ENCODE measurements around the gene NKPD1.

Gene NKPD1

GRCh38 chr19:45142726-45143110, 18.1 kb downstream of the NKPD1 start:
- peaks cover 11% of the 10 kb centered on the region for H3K36me3 Mint-ChIP-seq
- H3K4me1 Mint-ChIP-seq = peaks cover 4% of the 10 kb centered on the region
- H3K27ac Mint-ChIP-seq = no peak overlapping the region
- DNase-seq (ENCODE audit: low spot score in 2 of 2) (no peak), ATAC-seq (ENCODE audit: low read depth) (no peak)
- no peaks in the 10 kb centered on the region for H3K27me3 Mint-ChIP-seq
- no peaks in the 10 kb centered on the region for H3K9me3 Mint-ChIP-seq
- no peak overlapping the region for H3K4me3 Mint-ChIP-seq

- ATAC-seq (ENCODE audit: low read depth) (no peak), DNase-seq (ENCODE audit: low spot score in 2 of 2) (no peak)
- Mint-ChIP-seq H3K9me3 (no peaks in the 10 kb centered on the region), H3K36me3 (peaks cover 11% of the 10 kb centered on the region), H3K4me3 (no peak overlapping the region), H3K27ac (no peak overlapping the region), H3K27me3 (no peaks in the 10 kb centered on the region), H3K4me1 (peaks cover 8% of the 10 kb centered on the region)
Measured at GRCh38 chr19:45142016-45142725, 18.6 kb downstream of the NKPD1 start.

GRCh38 chr19:45141203-45141900, 19.4 kb downstream of the NKPD1 start:
- no peak for DNase-seq (ENCODE audit: low spot score in 2 of 2)
- H3K4me3 Mint-ChIP-seq = no peak overlapping the region
- no peaks in the 10 kb centered on the region for H3K27me3 Mint-ChIP-seq
- peaks cover 11% of the 10 kb centered on the region for H3K36me3 Mint-ChIP-seq
- ATAC-seq (ENCODE audit: low read depth) = no peak
- H3K27ac Mint-ChIP-seq = no peak overlapping the region
- H3K9me3 Mint-ChIP-seq = no peaks in the 10 kb centered on the region
- peaks cover 14% of the 10 kb centered on the region for H3K4me1 Mint-ChIP-seq

- no peaks in the 10 kb centered on the region for H3K9me3 Mint-ChIP-seq
Measured at GRCh38 chr19:45140533-45140932, 20.2 kb downstream of the NKPD1 start.

GRCh38 chr19:45140144-45140503, 20.7 kb downstream of the NKPD1 start:
- ATAC-seq (ENCODE audit: low read depth) (no peak), DNase-seq (ENCODE audit: low spot score in 2 of 2) (no peak)
- no peaks in the 10 kb centered on the region for H3K9me3 Mint-ChIP-seq
- no peak overlapping the region for H3K27ac Mint-ChIP-seq
- no peak overlapping the region for H3K4me3 Mint-ChIP-seq
- H3K4me1 Mint-ChIP-seq = peaks cover 19% of the 10 kb centered on the region
- peaks cover 11% of the 10 kb centered on the region for H3K36me3 Mint-ChIP-seq
- no peaks in the 10 kb centered on the region for H3K27me3 Mint-ChIP-seq

More at GRCh38 chr19:45140533-45140932, 20.2 kb downstream of the NKPD1 start:
- Mint-ChIP-seq H3K27ac (no peak overlapping the region), H3K4me3 (no peak overlapping the region), H3K27me3 (no peaks in the 10 kb centered on the region), H3K4me1 (peaks cover 19% of the 10 kb centered on the region), H3K36me3 (peaks cover 11% of the 10 kb centered on the region)
- ATAC-seq (ENCODE audit: low read depth) (no peak), DNase-seq (ENCODE audit: low spot score in 2 of 2) (no peak)

- DNase-seq (ENCODE audit: low spot score in 2 of 2) (no peak), ATAC-seq (ENCODE audit: low read depth) (no peak)
- Mint-ChIP-seq H3K36me3 (peaks cover 11% of the 10 kb centered on the region), H3K9me3 (no peaks in the 10 kb centered on the region), H3K4me1 (peaks cover 19% of the 10 kb centered on the region), H3K27ac (no peak overlapping the region), H3K27me3 (no peaks in the 10 kb centered on the region), H3K4me3 (no peak overlapping the region)
Measured at GRCh38 chr19:45139286-45140143, 21.3 kb downstream of the NKPD1 start.

- Mint-ChIP-seq H3K4me3 (no peak overlapping the region), H3K27ac (no peak overlapping the region), H3K9me3 (no peaks in the 10 kb centered on the region), H3K4me1 (peaks cover 24% of the 10 kb centered on the region), H3K27me3 (no peaks in the 10 kb centered on the region), H3K36me3 (peaks cover 11% of the 10 kb centered on the region)
- no peak for DNase-seq (ENCODE audit: low spot score in 2 of 2)
- ATAC-seq (ENCODE audit: low read depth) = no peak
Measured at GRCh38 chr19:45138303-45138751, 22.5 kb downstream of the NKPD1 start.

- peak; percentile 91 for ATAC-seq (ENCODE audit: low read depth)
- H3K9me3 Mint-ChIP-seq = no peaks in the 10 kb centered on the region
- DNase-seq (ENCODE audit: low spot score in 2 of 2) = peak in 1 of 2 donors; percentile 23
- peak overlapping the region; percentile 78 for H3K4me3 Mint-ChIP-seq
- peaks cover 2% of the 10 kb centered on the region for H3K36me3 Mint-ChIP-seq
- H3K27me3 Mint-ChIP-seq = no peaks in the 10 kb centered on the region
- peak overlapping the region; percentile 42 for H3K27ac Mint-ChIP-seq
- H3K4me1 Mint-ChIP-seq = peaks cover 24% of the 10 kb centered on the region
Measured at GRCh38 chr19:45137179-45137761, 23.5 kb downstream of the NKPD1 start.

- DNase-seq (ENCODE audit: low spot score in 2 of 2) (no peak), ATAC-seq (ENCODE audit: low read depth) (no peak)
- Mint-ChIP-seq H3K4me3 (peak overlapping the region; percentile 78), H3K27ac (peak overlapping the region; percentile 42), H3K27me3 (no peaks in the 10 kb centered on the region), H3K4me1 (peaks cover 24% of the 10 kb centered on the region), H3K36me3 (peaks cover 2% of the 10 kb centered on the region), H3K9me3 (no peaks in the 10 kb centered on the region)
Measured at GRCh38 chr19:45136507-45137178, 24.1 kb downstream of the NKPD1 start.

GRCh38 chr19:45135176-45135885, 25.5 kb downstream of the NKPD1 start:
- no peak for DNase-seq (ENCODE audit: low spot score in 2 of 2)
- Mint-ChIP-seq H3K36me3 (peaks cover 2% of the 10 kb centered on the region), H3K9me3 (no peaks in the 10 kb centered on the region), H3K27me3 (no peaks in the 10 kb centered on the region), H3K4me3 (no peak overlapping the region), H3K27ac (no peak overlapping the region), H3K4me1 (peaks cover 27% of the 10 kb centered on the region)
- ATAC-seq (ENCODE audit: low read depth) = no peak

- peaks cover 27% of the 10 kb centered on the region for H3K4me1 Mint-ChIP-seq
- no peaks in the 10 kb centered on the region for H3K27me3 Mint-ChIP-seq
- DNase-seq (ENCODE audit: low spot score in 2 of 2) (no peak), ATAC-seq (ENCODE audit: low read depth) (no peak)
- no peak overlapping the region for H3K4me3 Mint-ChIP-seq
- H3K27ac Mint-ChIP-seq = peak overlapping the region; percentile 61
- H3K9me3 Mint-ChIP-seq = no peaks in the 10 kb centered on the region
- peaks cover 2% of the 10 kb centered on the region for H3K36me3 Mint-ChIP-seq
Measured at GRCh38 chr19:45133661-45134060, 27.1 kb downstream of the NKPD1 start.

GRCh38 chr19:45130888-45131615, 29.7 kb downstream of the NKPD1 start:
- ATAC-seq (ENCODE audit: low read depth) = peak; percentile 56
- peaks cover 13% of the 10 kb centered on the region for H3K4me1 Mint-ChIP-seq
- no peaks in the 10 kb centered on the region for H3K36me3 Mint-ChIP-seq
- no peak overlapping the region for H3K4me3 Mint-ChIP-seq
- no peak overlapping the region for H3K27ac Mint-ChIP-seq
- H3K9me3 Mint-ChIP-seq = no peaks in the 10 kb centered on the region
- H3K27me3 Mint-ChIP-seq = no peaks in the 10 kb centered on the region
- no peak for DNase-seq (ENCODE audit: low spot score in 2 of 2)
